Measurements from ENCODE around the gene S100B. TPM values are rescaled to one million over a fixed set of nuclear protein-coding genes. Genes with fewer than 3 reads are reported as not detected.
"Not testable (repeated sequence)": the region's sequence is repeated elsewhere in the genome, so short reads cannot be mapped to it uniquely, and the experiment has no call there.

S100B gene
- total and polyA plus RNA-seq, 9 of the 15 experiments (the other 6 are each of a cell fraction or from before 2014, with no cell fraction given) = not detected

DNA sequence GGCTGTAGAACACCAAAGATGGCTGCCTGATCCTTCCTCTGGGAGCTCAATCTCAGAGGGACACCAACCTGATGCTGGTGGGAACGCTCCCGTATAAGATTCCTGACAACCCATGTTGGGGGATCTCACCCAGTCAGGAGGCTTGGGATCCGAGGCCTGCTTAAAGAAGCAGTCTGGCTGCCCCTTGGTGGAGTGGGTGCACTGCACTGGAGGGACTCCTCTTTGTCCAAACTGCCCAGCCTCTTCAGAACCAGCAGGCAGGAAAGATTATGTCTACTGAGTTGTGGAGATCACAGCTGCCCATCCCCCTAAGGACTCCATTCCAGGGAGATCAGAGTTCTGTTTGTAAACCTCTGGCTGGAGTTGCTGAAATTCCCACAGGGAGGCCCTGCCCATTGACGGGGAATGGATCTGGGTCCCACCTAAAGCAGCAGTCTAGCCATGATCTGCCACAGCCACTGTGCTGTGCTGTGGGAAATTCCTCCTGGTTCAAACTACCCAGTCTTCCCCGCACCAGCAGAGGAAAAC is 23.0 kb downstream of the S100B start:
- intact Hi-C loops (cut with micrococcal nuclease) = no loop called here
- CTCF ChIA-PET (ENCODE audit: low intra/inter-chr PET ratio) = no interaction called here
- H3K79me2 ChIP-seq (ENCODE audit: control insufficient read depth, insufficient read depth, low read length) = no peaks in the 10 kb centered on the region
- H2AFZ ChIP-seq (ENCODE audit: low read depth, low read length) = no peak overlapping the region
- no peaks in the 10 kb centered on the region for H3K36me3 ChIP-seq (ENCODE audit: control insufficient read depth, insufficient read depth, low read length)
- 19% methylated on average over 5 of the region's 5 CpGs for WGBS (ENCODE audit: insufficient coverage, low coverage, missing lambda C conversion rate)
- FAIRE-seq = no peak
- no peaks in the 10 kb centered on the region for H3K9me3 ChIP-seq (replicated peaks; ENCODE audit: control insufficient read depth, insufficient read depth, low read depth, low read length)
- no peak for TF ChIP-seq SRSF3 (IDR thresholded peaks at IDR 0.05; ENCODE audit: insufficient read depth, low read length)
- TF ChIP-seq, protein P1, sequence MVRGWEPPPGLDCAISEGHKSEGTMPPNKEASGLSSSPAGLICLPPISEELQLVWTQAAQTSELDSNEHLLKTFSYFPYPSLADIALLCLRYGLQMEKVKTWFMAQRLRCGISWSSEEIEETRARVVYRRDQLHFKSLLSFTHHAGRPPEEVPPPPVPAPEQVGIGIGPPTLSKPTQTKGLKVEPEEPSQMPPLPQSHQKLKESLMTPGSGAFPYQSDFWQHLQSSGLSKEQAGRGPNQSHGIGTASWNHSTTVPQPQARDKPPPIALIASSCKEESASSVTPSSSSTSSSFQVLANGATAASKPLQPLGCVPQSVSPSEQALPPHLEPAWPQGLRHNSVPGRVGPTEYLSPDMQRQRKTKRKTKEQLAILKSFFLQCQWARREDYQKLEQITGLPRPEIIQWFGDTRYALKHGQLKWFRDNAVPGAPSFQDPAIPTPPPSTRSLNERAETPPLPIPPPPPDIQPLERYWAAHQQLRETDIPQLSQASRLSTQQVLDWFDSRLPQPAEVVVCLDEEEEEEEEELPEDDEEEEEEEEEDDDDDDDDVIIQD (CRISPR knock-in tag; IDR thresholded peaks at IDR 0.05) = no peak
- TF ChIP-seq ZNF75A (CRISPR knock-in tag; IDR thresholded peaks at IDR 0.05) = peak; percentile 47; the same call in 1 of the 2 replicates
- no peak for TF ChIP-seq TRIM24 (IDR thresholded peaks at IDR 0.05)
- no peak for TF ChIP-seq RFX5 (IDR thresholded peaks at IDR 0.05; ENCODE audit: low read depth, low read length)
- TF ChIP-seq ARNT (IDR thresholded peaks at IDR 0.05) = no peak
- TF ChIP-seq ZFPM2 (CRISPR knock-in tag; IDR thresholded peaks at IDR 0.05) = no peak
- no peaks in the 10 kb centered on the region for H4K20me1 ChIP-seq (replicated peaks; ENCODE audit: control insufficient read depth, insufficient read depth, low read length)
- H3K4me3 ChIP-seq = no peak overlapping the region
- H3K9me1 ChIP-seq (ENCODE audit: control insufficient read depth, insufficient read depth, low read length) = no peaks in the 10 kb centered on the region
- no peak overlapping the region for H3K4me2 ChIP-seq (ENCODE audit: insufficient read depth, low read length)
- H3K4me1 ChIP-seq (replicated peaks in 1 of 2; ENCODE audit: control insufficient read depth in 2 of 2, insufficient read depth in 2 of 2, low read length in 2 of 2) = no peaks in the 10 kb centered on the region
- no peak overlapping the region for H3K9ac ChIP-seq (ENCODE audit: insufficient read depth in 1 of 2, low read depth in 2 of 2, low read length in 2 of 2)
- ATAC-seq = no peak
- no TSS peak for BruUV-seq (replicated peaks)
- DNase-seq (ENCODE audit: extremely low read depth in 1 of 4, low spot score in 3 of 4) = no peak
- POLR2A ChIA-PET = no interaction called here
- H3K27me3 ChIP-seq (ENCODE audit: control insufficient read depth in 2 of 2, insufficient read depth in 2 of 2, low read length in 2 of 2) = no peaks in the 10 kb centered on the region
- H3K27ac ChIP-seq (ENCODE audit: extremely low read depth, low read depth, low read length) = no peak overlapping the region
- in situ Hi-C loops (cut with MboI) = no loop called here

DNA sequence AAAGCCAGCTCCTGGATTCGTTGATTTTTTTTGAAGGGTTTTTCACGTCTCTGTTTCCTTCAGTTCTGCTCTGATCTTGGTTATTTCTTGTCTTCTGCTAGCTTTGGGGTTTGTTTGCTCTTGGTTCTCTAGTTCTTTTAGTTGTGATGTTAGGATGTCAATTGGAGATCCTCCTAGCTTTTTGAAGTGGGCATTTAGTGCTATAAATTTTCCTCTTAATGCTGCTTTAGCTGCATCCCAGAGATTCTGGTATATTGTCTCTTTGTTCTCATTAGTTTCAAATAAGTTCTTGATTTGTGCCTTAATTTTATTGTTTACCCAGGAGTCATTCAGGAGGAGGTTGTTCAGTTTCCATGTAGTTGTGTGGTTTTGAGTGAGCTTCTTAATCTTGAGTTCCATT is 25.5 kb downstream of the S100B start:
- H3K9me1 ChIP-seq (ENCODE audit: control insufficient read depth, insufficient read depth, low read length); H3K9ac ChIP-seq (ENCODE audit: insufficient read depth in 1 of 2, low read depth in 2 of 2, low read length in 2 of 2); H3K36me3 ChIP-seq (ENCODE audit: control insufficient read depth, insufficient read depth, low read length); H3K4me1 ChIP-seq (replicated peaks in 1 of 2; ENCODE audit: control insufficient read depth in 2 of 2, insufficient read depth in 2 of 2, low read length in 2 of 2); in situ Hi-C loops (cut with MboI); intact Hi-C loops (cut with micrococcal nuclease); FAIRE-seq; DNase-seq (ENCODE audit: extremely low read depth in 1 of 4, low spot score in 3 of 4); H3K4me2 ChIP-seq (ENCODE audit: insufficient read depth, low read length); H3K9me3 ChIP-seq (replicated peaks; ENCODE audit: control insufficient read depth, insufficient read depth, low read depth, low read length); H3K27ac ChIP-seq (ENCODE audit: extremely low read depth, low read depth, low read length); H3K27me3 ChIP-seq (ENCODE audit: control insufficient read depth in 2 of 2, insufficient read depth in 2 of 2, low read length in 2 of 2); H3K79me2 ChIP-seq (ENCODE audit: control insufficient read depth, insufficient read depth, low read length); H4K20me1 ChIP-seq (replicated peaks; ENCODE audit: control insufficient read depth, insufficient read depth, low read length); BruUV-seq (replicated peaks); ATAC-seq; H3K4me3 ChIP-seq; CTCF ChIA-PET (ENCODE audit: low intra/inter-chr PET ratio); H2AFZ ChIP-seq (ENCODE audit: low read depth, low read length): not testable (repeated sequence)
- POLR2A ChIA-PET = interaction anchor here (1.1 to 1.5 kb wide), 4 partner anchors 10 to 29 kb away, joined by 3 to 6 read pairs (median 3); no protein-coding TSS in a partner anchor
- WGBS (ENCODE audit: insufficient coverage, low coverage, missing lambda C conversion rate) = 3% methylated on average over 2 of the region's 2 CpGs

DNA sequence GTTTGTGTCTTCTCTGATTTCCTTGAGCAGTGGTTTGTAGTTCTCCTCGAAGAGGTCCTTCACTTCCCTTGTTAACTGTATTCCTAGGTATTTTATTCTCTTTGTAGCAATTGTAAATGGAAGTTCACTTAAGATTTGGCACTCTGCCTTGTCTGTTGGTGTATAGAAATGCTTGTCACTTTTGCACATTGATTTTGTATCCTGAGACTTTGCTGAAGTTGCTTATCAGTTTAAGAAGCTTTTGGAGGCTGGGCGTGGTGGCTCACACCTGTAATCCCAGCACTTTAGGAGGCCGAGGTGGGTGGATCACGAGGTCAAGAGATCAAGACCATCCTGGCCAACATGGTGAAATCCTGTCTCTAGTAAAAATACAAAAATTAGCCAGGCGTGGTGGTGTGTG is 27.1 kb downstream of the S100B start:
- H3K4me3 ChIP-seq; H3K9ac ChIP-seq (ENCODE audit: insufficient read depth in 1 of 2, low read depth in 2 of 2, low read length in 2 of 2); H3K36me3 ChIP-seq (ENCODE audit: control insufficient read depth, insufficient read depth, low read length); ATAC-seq; H3K4me2 ChIP-seq (ENCODE audit: insufficient read depth, low read length); BruUV-seq (replicated peaks); H3K79me2 ChIP-seq (ENCODE audit: control insufficient read depth, insufficient read depth, low read length); POLR2A ChIA-PET; CTCF ChIA-PET (ENCODE audit: low intra/inter-chr PET ratio); H4K20me1 ChIP-seq (replicated peaks; ENCODE audit: control insufficient read depth, insufficient read depth, low read length); H3K9me1 ChIP-seq (ENCODE audit: control insufficient read depth, insufficient read depth, low read length); H3K4me1 ChIP-seq (replicated peaks in 1 of 2; ENCODE audit: control insufficient read depth in 2 of 2, insufficient read depth in 2 of 2, low read length in 2 of 2); H3K9me3 ChIP-seq (replicated peaks; ENCODE audit: control insufficient read depth, insufficient read depth, low read depth, low read length); H3K27me3 ChIP-seq (ENCODE audit: control insufficient read depth in 2 of 2, insufficient read depth in 2 of 2, low read length in 2 of 2); H3K27ac ChIP-seq (ENCODE audit: extremely low read depth, low read depth, low read length); in situ Hi-C loops (cut with MboI); H2AFZ ChIP-seq (ENCODE audit: low read depth, low read length); intact Hi-C loops (cut with micrococcal nuclease); FAIRE-seq; DNase-seq (ENCODE audit: extremely low read depth in 1 of 4, low spot score in 3 of 4): not testable (repeated sequence)
- WGBS (ENCODE audit: insufficient coverage, low coverage, missing lambda C conversion rate) = 7% methylated on average over 5 of the region's 5 CpGs

All from K562 (cell line).